WTC11 (cell line): ENCODE results near the gene XRCC5. TPM values are rescaled to one million over a fixed set of nuclear protein-coding genes. Genes with fewer than 3 reads are reported as not detected.

ENCODE experiments used
- ATAC-seq: fragments of 200-7000 bp; cut with Tn5 transposase; 2 replicates; pipeline ENCODE4 v1.10.0; 2021; ENCODE audit warnings: mild to moderate bottlenecking, moderate library complexity
- CTCF ChIA-PET: fragments of 300-600 bp; sonication (Branson Sonifier 250); formaldehyde crosslinking; loops from one replicate; lab custom pipeline; 2021; ENCODE audit warnings: antibody characterized with exemption; lab: Charles Lee
- POLR2A ChIA-PET: fragments of 350-600 bp; sonication (Branson Sonifier 250); formaldehyde crosslinking; loops from one replicate; lab custom pipeline; 2021; ENCODE audit warnings: antibody characterized with exemption; lab: Charles Lee
- DNase-seq: peaks from one replicate; pipeline ENCODE4 v3.0.0; 2021; ENCODE audit warnings: low spot score
- H3K27ac Mint-ChIP-seq: 2 replicates; pipeline ENCODE4 v1.8.0; 2021; ENCODE audit warnings: mixed read lengths
- H3K27me3 Mint-ChIP-seq: 2 replicates; pipeline ENCODE4 v1.8.0; 2021; ENCODE audit warnings: low read depth, mild to moderate bottlenecking, moderate library complexity, mixed read lengths
- H3K36me3 Mint-ChIP-seq: 2 replicates; pipeline ENCODE4 v1.8.0; 2021; ENCODE audit warnings: mixed read lengths
- H3K4me1 Mint-ChIP-seq: 2 replicates; pipeline ENCODE4 v1.8.0; 2022; ENCODE audit warnings: mixed read lengths
- H3K4me3 Mint-ChIP-seq: 2 replicates; pipeline ENCODE4 v1.8.0; 2021; ENCODE audit warnings: mild to moderate bottlenecking, moderate library complexity, mixed read lengths
- H3K9me3 Mint-ChIP-seq: 2 replicates; pipeline ENCODE4 v1.8.0; 2021; ENCODE audit warnings: mixed read lengths
- ATF6 ChIP-seq: sonication (generic); formaldehyde crosslinking; IDR thresholded peaks from 2 replicates; pipeline ENCODE4 v1.8.1; 2023; ENCODE audit warnings: mild to moderate bottlenecking, missing genetic modification reagents
- CBFB ChIP-seq: sonication (generic); formaldehyde crosslinking; IDR thresholded peaks from 2 replicates; pipeline ENCODE4 v1.8.1; 2022; ENCODE audit warnings: mild to moderate bottlenecking, low read depth, missing genetic modification reagents
- CTCF ChIP-seq: fragments of 200-600 bp; IDR thresholded peaks from 2 replicates; pipeline ENCODE4 v1.8.0; 2022; ENCODE audit warnings: antibody characterized with exemption
- E2F5 ChIP-seq: sonication (generic); formaldehyde crosslinking; IDR thresholded peaks from 2 replicates; pipeline ENCODE4 v1.8.1; 2022; ENCODE audit warnings: mild to moderate bottlenecking, moderate library complexity, missing genetic modification reagents
- FOXP1 ChIP-seq: sonication (generic); formaldehyde crosslinking; IDR thresholded peaks from 2 replicates; pipeline ENCODE4 v1.8.0; 2022; ENCODE audit warnings: missing genetic modification reagents, mild to moderate bottlenecking, moderate library complexity, borderline replicate concordance
- GTF2I ChIP-seq: fragments of 250-450 bp; sonication (Bioruptor Pico); conservative IDR thresholded peaks from 2 replicates; pipeline ENCODE4 v1.4.0; 2021; ENCODE audit warnings: mild to moderate bottlenecking
- IRF1 ChIP-seq: sonication (generic); formaldehyde crosslinking; IDR thresholded peaks from 2 replicates; pipeline ENCODE4 v1.8.0; 2023; ENCODE audit warnings: missing genetic modification reagents
- JUN ChIP-seq: sonication (generic); formaldehyde crosslinking; IDR thresholded peaks from 2 replicates; pipeline ENCODE4 v1.8.0; 2023; ENCODE audit warnings: mild to moderate bottlenecking, missing genetic modification reagents
- MLX ChIP-seq: sonication (generic); formaldehyde crosslinking; IDR thresholded peaks from 2 replicates; pipeline ENCODE4 v1.8.1; 2023; ENCODE audit warnings: mild to moderate bottlenecking, missing genetic modification reagents, moderate library complexity
- NFYB ChIP-seq: sonication (generic); formaldehyde crosslinking; conservative IDR thresholded peaks from 2 replicates; pipeline ENCODE4 v1.8.0; 2022; ENCODE audit warnings: low read depth, missing genetic modification reagents
- SMAD4 ChIP-seq: sonication (generic); formaldehyde crosslinking; IDR thresholded peaks from 2 replicates; pipeline ENCODE4 v1.8.0; 2022; ENCODE audit warnings: mild to moderate bottlenecking, missing genetic modification reagents
- ZBTB43 ChIP-seq: sonication (generic); formaldehyde crosslinking; IDR thresholded peaks from 2 replicates; pipeline ENCODE4 v1.8.1; 2023; ENCODE audit warnings: mild to moderate bottlenecking, missing genetic modification reagents
- ZNF121 ChIP-seq: sonication (generic); formaldehyde crosslinking; IDR thresholded peaks from 2 replicates; pipeline ENCODE4 v1.8.0; 2023; ENCODE audit warnings: missing genetic modification reagents
- ZNF281 ChIP-seq: sonication (generic); formaldehyde crosslinking; IDR thresholded peaks from 2 replicates; pipeline ENCODE4 v1.8.0; 2023; ENCODE audit warnings: mild to moderate bottlenecking, missing genetic modification reagents
- ZNF532 ChIP-seq: fragments of 250-450 bp; sonication (Bioruptor Pico); IDR thresholded peaks from 2 replicates; pipeline ENCODE4 v1.9.0; 2021; ENCODE audit warnings: mild to moderate bottlenecking, borderline replicate concordance
- ZSCAN18 ChIP-seq: fragments of 250-450 bp; sonication (Bioruptor Pico); IDR thresholded peaks from 2 replicates; pipeline ENCODE4 v2.1.2; 2022; ENCODE audit warnings: mild to moderate bottlenecking, moderate library complexity
- total RNA-seq: library from RNA; stranded (reverse); gene quantifications from 3 replicates; pipeline ENCODE4 v1.2.3, GENCODE V29; 2021

The XRCC5 gene
- total RNA-seq, 1 experiment from 2014 or later, result 522 TPM

GRCh38 chr2:216179015-216179414 lies 69.9 kb downstream of the XRCC5 start (continued):
- TF ChIP-seq IRF1 (CRISPR knock-in tag) (no peak), ZNF281 (CRISPR knock-in tag) (no peak), E2F5 (CRISPR knock-in tag) (no peak), CTCF (no peak), FOXP1 (CRISPR knock-in tag) (no peak), NFYB (CRISPR knock-in tag) (no peak), ZBTB43 (CRISPR knock-in tag) (no peak), CBFB (CRISPR knock-in tag) (no peak), GTF2I (CRISPR knock-in tag) (no peak), ATF6 (CRISPR knock-in tag) (no peak)

- ATAC-seq, result 0 out of 2 replicates have a peak, but pooled peaks have one; percentile 20
- ChIA-PET CTCF (interaction anchor here (0.6 kb wide), 1 partner anchor 67 kb away, joined by 3 read pairs; no protein-coding TSS in a partner anchor), POLR2A (no interaction called here)
- no peak overlapping the region for H3K4me3 Mint-ChIP-seq
- peak overlapping the region; percentile 51 for H3K27ac Mint-ChIP-seq
- H3K27me3 Mint-ChIP-seq, result no peaks in the 10 kb centered on the region
- peaks cover 35% of the 10 kb centered on the region for H3K36me3 Mint-ChIP-seq
- no peaks in the 10 kb centered on the region for H3K9me3 Mint-ChIP-seq
- peaks cover 51% of the 10 kb centered on the region for H3K4me1 Mint-ChIP-seq
- no peak for DNase-seq
- TF ChIP-seq SMAD4 (CRISPR knock-in tag) (no peak), ZNF121 (no peak), ZSCAN18 (no peak), ZNF532 (CRISPR knock-in tag) (no peak), MLX (CRISPR knock-in tag) (no peak), E2F5 (CRISPR knock-in tag) (no peak), JUN (CRISPR knock-in tag) (no peak)
Observed at GRCh38 chr2:216181351-216181750, 72.2 kb downstream of the XRCC5 start.
